ENCODE results near the gene OLIG2.
A peak's percentile ranks its signal among the peaks of the same experiment; 100 is the strongest.

The OLIG2 gene

GRCh38 chr21:33011462-33011861 is 14.3 kb upstream of the OLIG2 start:
- DNase-seq (ENCODE audit: low spot score in 2 of 2) (no peak), ATAC-seq (ENCODE audit: low read depth) (no peak)
- no peak overlapping the region for H3K27ac Mint-ChIP-seq
- no peaks in the 10 kb centered on the region for H3K4me1 Mint-ChIP-seq
- peaks cover 22% of the 10 kb centered on the region for H3K27me3 Mint-ChIP-seq
- no peaks in the 10 kb centered on the region for H3K36me3 Mint-ChIP-seq
- no peak overlapping the region for H3K4me3 Mint-ChIP-seq
- peaks cover 2% of the 10 kb centered on the region for H3K9me3 Mint-ChIP-seq

- ATAC-seq (ENCODE audit: low read depth) (no peak), DNase-seq (ENCODE audit: low spot score in 2 of 2) (no peak)
- Mint-ChIP-seq H3K36me3 (no peaks in the 10 kb centered on the region), H3K27me3 (peaks cover 29% of the 10 kb centered on the region), H3K4me3 (no peak overlapping the region), H3K27ac (no peak overlapping the region), H3K9me3 (peaks cover 2% of the 10 kb centered on the region), H3K4me1 (no peaks in the 10 kb centered on the region)
Observed at GRCh38 chr21:33013626-33014025, 12.1 kb upstream of the OLIG2 start.

- H3K27ac Mint-ChIP-seq, result no peak overlapping the region
- ATAC-seq (ENCODE audit: low read depth) (no peak), DNase-seq (ENCODE audit: low spot score in 2 of 2) (no peak)
- peaks cover 36% of the 10 kb centered on the region for H3K27me3 Mint-ChIP-seq
- peaks cover 6% of the 10 kb centered on the region for H3K4me1 Mint-ChIP-seq
- peaks cover 2% of the 10 kb centered on the region for H3K9me3 Mint-ChIP-seq
- no peaks in the 10 kb centered on the region for H3K36me3 Mint-ChIP-seq
- H3K4me3 Mint-ChIP-seq, result no peak overlapping the region
Observed at GRCh38 chr21:33014331-33014730, 11.4 kb upstream of the OLIG2 start.

GRCh38 chr21:33015096-33015495 is 10.6 kb upstream of the OLIG2 start:
- Mint-ChIP-seq H3K27ac (no peak overlapping the region), H3K9me3 (peaks cover 2% of the 10 kb centered on the region), H3K27me3 (peaks cover 38% of the 10 kb centered on the region), H3K4me3 (no peak overlapping the region), H3K4me1 (peaks cover 9% of the 10 kb centered on the region), H3K36me3 (no peaks in the 10 kb centered on the region)
- no peak for ATAC-seq (ENCODE audit: low read depth)
- no peak for DNase-seq (ENCODE audit: low spot score in 2 of 2)

GRCh38 chr21:33015756-33016155 is 10.0 kb upstream of the OLIG2 start:
- Mint-ChIP-seq H3K27me3 (peaks cover 40% of the 10 kb centered on the region), H3K4me1 (peaks cover 12% of the 10 kb centered on the region), H3K4me3 (no peak overlapping the region), H3K9me3 (peaks cover 2% of the 10 kb centered on the region), H3K36me3 (no peaks in the 10 kb centered on the region), H3K27ac (no peak overlapping the region)
- no peak for DNase-seq (ENCODE audit: low spot score in 2 of 2)
- ATAC-seq (ENCODE audit: low read depth), result no peak

GRCh38 chr21:33018707-33019465 is 6.8 kb upstream of the OLIG2 start:
- Mint-ChIP-seq H3K27me3 (peaks cover 41% of the 10 kb centered on the region), H3K36me3 (no peaks in the 10 kb centered on the region), H3K4me1 (peaks cover 12% of the 10 kb centered on the region), H3K4me3 (peak overlapping the region; percentile 33), H3K9me3 (no peaks in the 10 kb centered on the region), H3K27ac (no peak overlapping the region)
- ATAC-seq (ENCODE audit: low read depth) (no peak), DNase-seq (ENCODE audit: low spot score in 2 of 2) (no peak)

- Mint-ChIP-seq H3K9me3 (no peaks in the 10 kb centered on the region), H3K27ac (no peak overlapping the region), H3K36me3 (no peaks in the 10 kb centered on the region), H3K4me1 (peaks cover 14% of the 10 kb centered on the region), H3K4me3 (peak overlapping the region; percentile 33), H3K27me3 (peaks cover 43% of the 10 kb centered on the region)
- ATAC-seq (ENCODE audit: low read depth) (no peak), DNase-seq (ENCODE audit: low spot score in 2 of 2) (no peak)
Observed at GRCh38 chr21:33019516-33019884, 6.2 kb upstream of the OLIG2 start.

- peaks cover 14% of the 10 kb centered on the region for H3K4me1 Mint-ChIP-seq
Observed at GRCh38 chr21:33019885-33020557, 5.7 kb upstream of the OLIG2 start.

GRCh38 chr21:33020558-33021100 is 5.1 kb upstream of the OLIG2 start:
- DNase-seq (ENCODE audit: low spot score in 2 of 2) (no peak), ATAC-seq (ENCODE audit: low read depth) (no peak)
- Mint-ChIP-seq H3K9me3 (no peaks in the 10 kb centered on the region), H3K4me1 (peaks cover 14% of the 10 kb centered on the region), H3K36me3 (no peaks in the 10 kb centered on the region), H3K27me3 (peaks cover 40% of the 10 kb centered on the region), H3K4me3 (no peak overlapping the region), H3K27ac (no peak overlapping the region)

More at GRCh38 chr21:33019885-33020557, 5.7 kb upstream of the OLIG2 start:
- Mint-ChIP-seq H3K27ac (no peak overlapping the region), H3K9me3 (no peaks in the 10 kb centered on the region), H3K36me3 (no peaks in the 10 kb centered on the region), H3K4me3 (peak overlapping the region; percentile 24), H3K27me3 (peaks cover 43% of the 10 kb centered on the region)
- DNase-seq (ENCODE audit: low spot score in 2 of 2), result no peak
- ATAC-seq (ENCODE audit: low read depth), result no peak

- DNase-seq (ENCODE audit: low spot score in 2 of 2), result no peak
- no peaks in the 10 kb centered on the region for H3K9me3 Mint-ChIP-seq
- peaks cover 41% of the 10 kb centered on the region for H3K27me3 Mint-ChIP-seq
- H3K27ac Mint-ChIP-seq, result no peak overlapping the region
- H3K36me3 Mint-ChIP-seq, result no peaks in the 10 kb centered on the region
- peaks cover 14% of the 10 kb centered on the region for H3K4me1 Mint-ChIP-seq
- H3K4me3 Mint-ChIP-seq, result no peak overlapping the region
- ATAC-seq (ENCODE audit: low read depth), result no peak
Observed at GRCh38 chr21:33021150-33021549, 4.6 kb upstream of the OLIG2 start.

GRCh38 chr21:33021667-33022066 is 4.1 kb upstream of the OLIG2 start:
- H3K4me1 Mint-ChIP-seq, result peaks cover 15% of the 10 kb centered on the region
- H3K4me3 Mint-ChIP-seq, result no peak overlapping the region
- H3K36me3 Mint-ChIP-seq, result no peaks in the 10 kb centered on the region
- H3K27me3 Mint-ChIP-seq, result peaks cover 42% of the 10 kb centered on the region
- ATAC-seq (ENCODE audit: low read depth) (no peak), DNase-seq (ENCODE audit: low spot score in 2 of 2) (no peak)
- no peaks in the 10 kb centered on the region for H3K9me3 Mint-ChIP-seq
- no peak overlapping the region for H3K27ac Mint-ChIP-seq

GRCh38 chr21:33022489-33022827 is 3.3 kb upstream of the OLIG2 start:
- H3K4me3 Mint-ChIP-seq, result no peak overlapping the region
- no peak for ATAC-seq (ENCODE audit: low read depth)

GRCh38 chr21:33022828-33023573 is 2.7 kb upstream of the OLIG2 start:
- DNase-seq (ENCODE audit: low spot score in 2 of 2), result no peak
- no peak for ATAC-seq (ENCODE audit: low read depth)
- no peak overlapping the region for H3K4me3 Mint-ChIP-seq
- no peaks in the 10 kb centered on the region for H3K36me3 Mint-ChIP-seq
- H3K4me1 Mint-ChIP-seq, result peaks cover 16% of the 10 kb centered on the region
- no peak overlapping the region for H3K27ac Mint-ChIP-seq
- peaks cover 40% of the 10 kb centered on the region for H3K27me3 Mint-ChIP-seq
- no peaks in the 10 kb centered on the region for H3K9me3 Mint-ChIP-seq

More at GRCh38 chr21:33022489-33022827, 3.3 kb upstream of the OLIG2 start:
- Mint-ChIP-seq H3K36me3 (no peaks in the 10 kb centered on the region), H3K4me1 (peaks cover 16% of the 10 kb centered on the region), H3K27me3 (peaks cover 42% of the 10 kb centered on the region), H3K27ac (no peak overlapping the region), H3K9me3 (no peaks in the 10 kb centered on the region)
- no peak for DNase-seq (ENCODE audit: low spot score in 2 of 2)

GRCh38 chr21:33023574-33024200 is 2.0 kb upstream of the OLIG2 start:
- ATAC-seq (ENCODE audit: low read depth) (no peak), DNase-seq (ENCODE audit: low spot score in 2 of 2) (no peak)
- Mint-ChIP-seq H3K27me3 (peaks cover 37% of the 10 kb centered on the region), H3K27ac (no peak overlapping the region), H3K9me3 (no peaks in the 10 kb centered on the region), H3K36me3 (no peaks in the 10 kb centered on the region), H3K4me3 (no peak overlapping the region), H3K4me1 (peaks cover 16% of the 10 kb centered on the region)

All from memory B cell (primary cell).